ENCODE measurements around the gene FST. TPM values are rescaled to one million over a fixed set of nuclear protein-coding genes. Genes with fewer than 3 reads are reported as not detected.

FST gene
- total and polyA plus RNA-seq, 10 of the 15 experiments (the other 5 are each of a cell fraction or from before 2014, with no cell fraction given), result 0.23 TPM; not detected in 9

GRCh38 chr5:53446908-53447307, 33.5 kb upstream of the FST start:
- ChIA-PET SMC1A (ENCODE audit: uncharacterized antibody, unreplicated experiment) (no interaction called here), CTCF (interaction anchor here (0.6 kb wide), 1 partner anchor 27 kb away, joined by 3 read pairs; no protein-coding TSS in a partner anchor), POLR2A (no interaction called here), RAD21 (ENCODE audit: unreplicated experiment) (no interaction called here)
- Histone ChIP-seq H2AFZ (ENCODE audit: control insufficient read depth, low read depth, low read length) (no peak overlapping the region), H3K36me3 (ENCODE audit: control insufficient read depth in 2 of 2, insufficient read depth in 2 of 2, low read length in 1 of 2) (no peaks in the 10 kb centered on the region), H4K20me1 (ENCODE audit: control insufficient read depth, insufficient read depth) (no peaks in the 10 kb centered on the region), H3K4me1 (ENCODE audit: control insufficient read depth, insufficient read depth, low read length) (no peaks in the 10 kb centered on the region), H3K9ac (ENCODE audit: control insufficient read depth, insufficient read depth, low read length) (no peak overlapping the region), H3K27ac (ENCODE audit: control insufficient read depth, insufficient read depth) (no peak overlapping the region), H3K9me3 (replicated peaks; ENCODE audit: control insufficient read depth, insufficient read depth, low read length) (no peaks in the 10 kb centered on the region), H3K79me2 (ENCODE audit: control insufficient read depth, insufficient read depth, low read length) (no peaks in the 10 kb centered on the region), H3K4me3 (no peak overlapping the region), H3K27me3 (replicated peaks in 1 of 2; ENCODE audit: control insufficient read depth in 2 of 2, insufficient read depth in 2 of 2, low read length in 1 of 2) (no peaks in the 10 kb centered on the region; a peak in 1 of 4 replicates), H3K4me2 (ENCODE audit: control insufficient read depth, insufficient read depth) (no peak overlapping the region)
- no TSS peak for BruUV-seq (replicated peaks)
- TF ChIP-seq IRF4 (IDR thresholded peaks at IDR 0.05; ENCODE audit: low read depth, low read length), result no peak
- TF ChIP-seq MEF2B (IDR thresholded peaks at IDR 0.05; ENCODE audit: partially characterized antibody, poor library complexity, severe bottlenecking), result no peak
- no peak for TF ChIP-seq RAD51 (IDR thresholded peaks at IDR 0.05)
- TF ChIP-seq SREBF1 (IDR thresholded peaks at IDR 0.05; ENCODE audit: low read length), result no peak
- intact Hi-C loops (cut with micrococcal nuclease; ENCODE audit: unreplicated experiment), result no loop called here
- DNase-seq (ENCODE audit: low read depth, low spot score), result no peak
- 100% methylated on average over 1 of the region's 2 CpGs for WGBS (ENCODE audit: insufficient coverage, insufficient replicate concordance, low lambda C conversion rate, missing lambda C conversion rate)
- ATAC-seq, result no peak
- FAIRE-seq, result no peak
- in situ Hi-C loops (cut with MboI), result no loop called here

GRCh38 chr5:53448851-53449250, 31.6 kb upstream of the FST start:
- Histone ChIP-seq H3K9ac (ENCODE audit: control insufficient read depth, insufficient read depth, low read length) (no peak overlapping the region), H3K9me3 (replicated peaks; ENCODE audit: control insufficient read depth, insufficient read depth, low read length) (no peaks in the 10 kb centered on the region), H4K20me1 (ENCODE audit: control insufficient read depth, insufficient read depth) (no peaks in the 10 kb centered on the region), H3K36me3 (ENCODE audit: control insufficient read depth in 2 of 2, insufficient read depth in 2 of 2, low read length in 1 of 2) (no peaks in the 10 kb centered on the region), H3K27ac (ENCODE audit: control insufficient read depth, insufficient read depth) (no peak overlapping the region), H2AFZ (ENCODE audit: control insufficient read depth, low read depth, low read length) (no peak overlapping the region), H3K4me1 (ENCODE audit: control insufficient read depth, insufficient read depth, low read length) (no peaks in the 10 kb centered on the region), H3K79me2 (ENCODE audit: control insufficient read depth, insufficient read depth, low read length) (no peaks in the 10 kb centered on the region), H3K4me3 (no peak overlapping the region), H3K27me3 (replicated peaks in 1 of 2; ENCODE audit: control insufficient read depth in 2 of 2, insufficient read depth in 2 of 2, low read length in 1 of 2) (no peaks in the 10 kb centered on the region; a peak in 1 of 4 replicates), H3K4me2 (ENCODE audit: control insufficient read depth, insufficient read depth) (no peak overlapping the region)
- ChIA-PET CTCF (no interaction called here), SMC1A (ENCODE audit: uncharacterized antibody, unreplicated experiment) (interaction anchor here (1.4 kb wide), 1 partner anchor 14 kb away, joined by 3 read pairs; no protein-coding TSS in a partner anchor), POLR2A (no interaction called here), RAD21 (ENCODE audit: unreplicated experiment) (no interaction called here)
- in situ Hi-C loops (cut with MboI), result no loop called here
- ATAC-seq (no peak), FAIRE-seq (no peak), DNase-seq (ENCODE audit: low read depth, low spot score) (no peak)
- intact Hi-C loops (cut with micrococcal nuclease; ENCODE audit: unreplicated experiment), result no loop called here
- 22% methylated on average over 1 of the region's 1 CpG for WGBS (ENCODE audit: insufficient coverage, insufficient replicate concordance, low lambda C conversion rate, missing lambda C conversion rate)
- no TSS peak for BruUV-seq (replicated peaks)
- TF ChIP-seq POLR2AphosphoS2 (IDR thresholded peaks at IDR 0.05; ENCODE audit: low read depth, low read length) (no peak), SKIL (IDR thresholded peaks at IDR 0.05; ENCODE audit: low read depth, poor library complexity, severe bottlenecking) (no peak), NFYA (IDR thresholded peaks at IDR 0.05; ENCODE audit: borderline replicate concordance, low read depth, low read length) (no peak), HSF1 (IDR thresholded peaks at IDR 0.05; ENCODE audit: low read depth, low read length) (no peak), RB1 (IDR thresholded peaks at IDR 0.05; ENCODE audit: borderline replicate concordance) (no peak), BRCA1 (IDR thresholded peaks at IDR 0.05; ENCODE audit: low read depth, low read length) (no peak), SUZ12 (IDR thresholded peaks at IDR 0.05; ENCODE audit: unreplicated experiment) (no peak), SREBF2 (IDR thresholded peaks at IDR 0.05; ENCODE audit: low read length) (no peak), POLR2A (IDR thresholded peaks at IDR 0.05; ENCODE audit: low read depth, low read length) (no peak), RFX5 (IDR thresholded peaks at IDR 0.05; ENCODE audit: low read depth, low read length) (no peak), NR2F1 (conservative IDR thresholded peaks at IDR 0.05) (no peak)

Measured in GM12878 (cell line).